ENCODE measurements around the gene ZFP36L1. TPM values are rescaled to one million over a fixed set of nuclear protein-coding genes. Genes with fewer than 3 reads are reported as not detected.
A peak's percentile ranks its signal among the peaks of the same experiment; 100 is the strongest.

The ZFP36L1 gene
- polyA plus RNA-seq, 1 donor from 2014 or later = 0.48 TPM

GRCh38 chr14:68794130-68794850 is 1.4 kb upstream of the ZFP36L1 start:
- no peak overlapping the region for H3K4me2 ChIP-seq (ENCODE audit: low read length)
- no peak overlapping the region for H3K27ac ChIP-seq (ENCODE audit: low read length)
- H3K27me3 ChIP-seq (ENCODE audit: insufficient read depth, low read depth, low read length) = peaks cover 64% of the 10 kb centered on the region

GRCh38 chr14:68793734-68794129 is 865 bp upstream of the ZFP36L1 start:
- Histone ChIP-seq H3K9me2 (ENCODE audit: insufficient read depth, low read length) (no peaks in the 10 kb centered on the region), H3K4me2 (ENCODE audit: low read length) (peak overlapping the region; percentile 52), H3K4me3 (ENCODE audit: low read length) (peak overlapping the region; percentile 72), H3K36me3 (ENCODE audit: insufficient read depth, low read length) (no peaks in the 10 kb centered on the region), H2AFZ (ENCODE audit: low read depth, low read length) (no peak overlapping the region), H3F3A (ENCODE audit: insufficient read depth, low read length, poor library complexity, severe bottlenecking) (no peaks in the 10 kb centered on the region), H3K79me2 (replicated peaks; ENCODE audit: insufficient read depth, low read length) (peaks cover 48% of the 10 kb centered on the region), H3K9ac (ENCODE audit: low read length) (no peak overlapping the region), H3K27ac (ENCODE audit: low read length) (no peak overlapping the region), H3K27me3 (ENCODE audit: insufficient read depth, low read depth, low read length) (peaks cover 64% of the 10 kb centered on the region), H3K9me3 (ENCODE audit: low read length) (no peaks in the 10 kb centered on the region), H4K20me1 (ENCODE audit: insufficient read depth) (no peaks in the 10 kb centered on the region)
- TF ChIP-seq TAF1 (IDR thresholded peaks at IDR 0.05; ENCODE audit: low read depth) = no peak
- no peak for TF ChIP-seq RAD21 (conservative IDR thresholded peaks at IDR 0.05)
- no peak for TF ChIP-seq POLR2AphosphoS5 (IDR thresholded peaks at IDR 0.05)
- TF ChIP-seq EZH2 (IDR thresholded peaks at IDR 0.05; ENCODE audit: borderline replicate concordance, insufficient read depth, low read length, poor library complexity, severe bottlenecking) = no peak
- TF ChIP-seq CTCF (IDR thresholded peaks at IDR 0.05; ENCODE audit: poor library complexity, severe bottlenecking) = no peak

More at GRCh38 chr14:68794130-68794850, 1.4 kb upstream of the ZFP36L1 start:
- H3K9me3 ChIP-seq (ENCODE audit: low read length) = no peaks in the 10 kb centered on the region
- H3K36me3 ChIP-seq (ENCODE audit: insufficient read depth, low read length) = no peaks in the 10 kb centered on the region
- peaks cover 43% of the 10 kb centered on the region for H3K79me2 ChIP-seq (replicated peaks; ENCODE audit: insufficient read depth, low read length)
- H2AFZ ChIP-seq (ENCODE audit: low read depth, low read length) = no peak overlapping the region
- H3K9me2 ChIP-seq (ENCODE audit: insufficient read depth, low read length) = no peaks in the 10 kb centered on the region
- TF ChIP-seq REST (IDR thresholded peaks at IDR 0.05; ENCODE audit: borderline replicate concordance) = no peak
- peak; percentile 48 for TF ChIP-seq EZH2 (IDR thresholded peaks at IDR 0.05; ENCODE audit: borderline replicate concordance, insufficient read depth, low read length, poor library complexity, severe bottlenecking)
- no peak for TF ChIP-seq EP300 (conservative IDR thresholded peaks at IDR 0.05; ENCODE audit: poor library complexity, severe bottlenecking)
- H3K9ac ChIP-seq (ENCODE audit: low read length) = no peak overlapping the region
- H3F3A ChIP-seq (ENCODE audit: insufficient read depth, low read length, poor library complexity, severe bottlenecking) = no peaks in the 10 kb centered on the region
- H4K20me1 ChIP-seq (ENCODE audit: insufficient read depth) = no peaks in the 10 kb centered on the region
- peak overlapping the region; percentile 72 for H3K4me3 ChIP-seq (ENCODE audit: low read length)

- no peak overlapping the region for H3K9ac ChIP-seq (ENCODE audit: low read length)
- no peak overlapping the region for H3K27ac ChIP-seq (ENCODE audit: low read length)
- TF ChIP-seq CTCF (IDR thresholded peaks at IDR 0.05; ENCODE audit: poor library complexity, severe bottlenecking) (no peak), MXI1 (conservative IDR thresholded peaks at IDR 0.05; ENCODE audit: poor library complexity, severe bottlenecking) (no peak), EP300 (conservative IDR thresholded peaks at IDR 0.05; ENCODE audit: poor library complexity, severe bottlenecking) (no peak), TAF1 (IDR thresholded peaks at IDR 0.05; ENCODE audit: low read depth) (no peak), RAD21 (conservative IDR thresholded peaks at IDR 0.05) (no peak), POLR2AphosphoS5 (IDR thresholded peaks at IDR 0.05) (no peak), SMC3 (conservative IDR thresholded peaks at IDR 0.05; ENCODE audit: poor library complexity) (no peak), REST (IDR thresholded peaks at IDR 0.05; ENCODE audit: borderline replicate concordance) (no peak), EZH2 (IDR thresholded peaks at IDR 0.05; ENCODE audit: borderline replicate concordance, insufficient read depth, low read length, poor library complexity, severe bottlenecking) (no peak)
- peaks cover 64% of the 10 kb centered on the region for H3K27me3 ChIP-seq (ENCODE audit: insufficient read depth, low read depth, low read length)
- no peak overlapping the region for H2AFZ ChIP-seq (ENCODE audit: low read depth, low read length)
- H3K9me2 ChIP-seq (ENCODE audit: insufficient read depth, low read length) = no peaks in the 10 kb centered on the region
- no peaks in the 10 kb centered on the region for H3F3A ChIP-seq (ENCODE audit: insufficient read depth, low read length, poor library complexity, severe bottlenecking)
- no peaks in the 10 kb centered on the region for H3K9me3 ChIP-seq (ENCODE audit: low read length)
- peaks cover 58% of the 10 kb centered on the region for H3K79me2 ChIP-seq (replicated peaks; ENCODE audit: insufficient read depth, low read length)
- no peaks in the 10 kb centered on the region for H3K36me3 ChIP-seq (ENCODE audit: insufficient read depth, low read length)
- no peak overlapping the region for H3K4me2 ChIP-seq (ENCODE audit: low read length)
- H3K4me3 ChIP-seq (ENCODE audit: low read length) = peak overlapping the region; percentile 72
- no peaks in the 10 kb centered on the region for H4K20me1 ChIP-seq (ENCODE audit: insufficient read depth)
These were observed 239 bp downstream of the ZFP36L1 start for GRCh38 chr14:68792678-68792978.

Data from neural cell (in vitro differentiated cells).